Right cardiac atrium (tissue), 5 donors: ENCODE data around the gene METTL25B. TPM values are rescaled to one million over a fixed set of nuclear protein-coding genes. Genes with fewer than 3 reads are reported as not detected.
A peak's percentile ranks its signal among the peaks of the same experiment; 100 is the strongest.
"Not testable (repeated sequence)": the region's sequence is repeated elsewhere in the genome, so short reads cannot be mapped to it uniquely, and the experiment has no call there.

Experiments used
- ATAC-seq, 2 donors: fragments of 200-7000 bp; cut with Tn5 transposase; one replicate each; pipeline versions ENCODE4 v1.8.0 to v1.9.1; 2020; ENCODE audit warnings: moderate library complexity in 2 of 2, mild to moderate bottlenecking in 1 of 2
- DNase-seq, 3 donors: peaks; one replicate each; pipeline ENCODE4 v3.0.0-alpha.2; 2020
- H3K27ac ChIP-seq: one replicate; pipeline ENCODE4 v1.5.1; 2013; ENCODE audit warnings: mild to moderate bottlenecking, low read length, control low read depth, moderate library complexity
- H3K27me3 ChIP-seq: one replicate; pipeline ENCODE4 v1.6.1; 2013; ENCODE audit not compliant: control insufficient read depth, insufficient read depth
- H3K4me1 ChIP-seq: one replicate; pipeline ENCODE4 v1.6.1; 2013; ENCODE audit warnings: low read length; ENCODE audit not compliant: control insufficient read depth, insufficient read depth
- H3K4me3 ChIP-seq: one replicate; pipeline ENCODE4 v1.5.1; 2013; ENCODE audit warnings: low read length, control low read depth
- H3K9me3 ChIP-seq: one replicate; pipeline ENCODE4 v1.6.1; 2013; ENCODE audit warnings: low read length; ENCODE audit not compliant: control insufficient read depth
- WGBS: extraction: QIAGEN DNeasy Blood & Tissue Kit; methylation state at CpG from one replicate; pipeline ENCODE4 v1.1.7; 2013; 5-methylcytosine and 5-hydroxymethylcytosine counted together
- intact Hi-C, 4 donors: fragments of 100-400 bp; cut with DNase I; formaldehyde crosslinking; loops; one replicate each; pipeline versions ENCODE4 v1.11.0 to v1.14.0; 2022 to 2023
- polyA plus RNA-seq: library from polyadenylated mRNA; stranded (reverse); fragments of 200-250 nt; gene quantifications from one replicate; pipeline ENCODE4 v1.2.3, GENCODE V29; 2013
- total RNA-seq, 4 donors: library from RNA; stranded (reverse); fragmentation: NEBNext Ultra II Directional; extraction: Animal tissue kit (Norgen Biotek cat#: 25700); gene quantifications; one replicate each; pipeline ENCODE4 v1.2.1, GENCODE V29; 2021
- donor health status: healthy with polysubstance abuse.
- donor health status: DM: no; HTN: yes; CAD: no.
- donor health status: DM: no; HTN: no; CAD: no.
- donor health status: DM: no; HTN: yes; CAD: no; lungs with severe emphysema.
- donor health status: DM: yes; HTN: yes; CAD: no.

The METTL25B gene
- total and polyA plus RNA-seq, 5 donors, result 14.4 to 19.7 (median 17.7) TPM

DNA sequence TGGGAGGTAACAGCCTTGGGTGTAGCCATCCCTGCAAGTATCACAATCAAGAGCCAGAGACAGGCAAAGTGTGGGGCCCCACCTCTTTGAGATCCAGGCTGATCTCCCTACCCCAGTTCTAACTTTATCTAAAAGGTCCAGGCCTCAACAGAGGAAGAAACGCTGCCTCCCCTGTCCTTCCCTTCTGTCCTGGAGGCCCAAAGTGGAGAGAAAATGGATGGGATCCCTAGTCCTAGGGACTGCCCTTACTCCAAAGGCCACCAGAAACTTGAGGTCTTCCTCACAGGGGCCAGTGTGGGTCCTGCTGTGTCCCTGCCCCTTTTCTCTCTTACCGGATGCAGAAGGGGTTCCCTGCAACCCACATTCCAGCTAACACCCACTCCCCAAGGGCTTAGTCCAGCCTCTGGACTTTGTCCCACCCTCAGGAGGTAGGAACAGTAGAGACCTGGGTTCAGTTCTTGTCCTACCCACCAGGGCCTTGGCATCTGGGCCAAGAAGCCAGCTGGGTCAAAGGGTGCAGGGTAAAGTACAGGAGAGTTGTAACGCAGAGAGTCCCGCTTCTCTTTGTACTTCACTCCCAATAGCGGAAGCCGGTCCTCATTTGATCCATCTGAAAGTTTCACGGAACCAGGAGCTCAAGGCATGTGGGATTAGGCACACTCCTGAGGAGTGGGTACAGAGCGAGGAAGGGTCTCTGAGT is 21.3 kb downstream of the METTL25B start:
- ATAC-seq (no peak), DNase-seq (peak in 1 of 3 donors; percentile 57)
- intact Hi-C loops, result no loop called here
- 29% methylated on average over 8 of the region's 8 CpGs for WGBS
- no peaks in the 10 kb centered on the region for H3K9me3 ChIP-seq
- H3K27ac ChIP-seq, result peak overlapping the region; percentile 100
- no peaks in the 10 kb centered on the region for H3K27me3 ChIP-seq
- peak overlapping the region; percentile 89 for H3K4me3 ChIP-seq
- H3K4me1 ChIP-seq, result peaks cover 26% of the 10 kb centered on the region

DNA sequence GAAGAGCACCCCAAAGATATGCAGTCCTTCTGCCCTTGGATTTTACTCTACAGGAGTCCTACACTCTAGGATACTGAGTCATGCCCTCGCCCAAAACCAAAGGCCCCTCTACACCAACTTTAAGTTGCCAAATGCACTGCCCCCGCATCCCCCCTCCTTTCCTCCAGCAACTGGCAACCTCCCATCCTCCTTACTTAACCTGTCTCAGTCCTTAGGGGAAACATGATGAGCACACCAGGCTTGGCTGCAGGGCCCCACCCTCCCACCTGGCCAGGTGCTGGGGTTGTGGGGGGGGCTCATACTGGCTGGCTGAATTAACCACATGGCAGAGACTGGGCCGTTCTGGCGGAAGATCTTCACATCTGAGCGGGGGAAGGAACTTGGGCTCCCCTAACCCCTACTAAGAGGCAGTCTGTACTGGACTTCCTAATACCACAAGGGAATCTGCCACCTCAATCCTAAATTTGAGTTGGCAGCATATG is 22.0 kb downstream of the METTL25B start:
- intact Hi-C loops, result no loop called here
- Histone ChIP-seq H3K4me1 (peaks cover 26% of the 10 kb centered on the region), H3K9me3 (no peaks in the 10 kb centered on the region), H3K27ac (peak overlapping the region; percentile 100), H3K27me3 (no peaks in the 10 kb centered on the region), H3K4me3 (peak overlapping the region; percentile 89)
- ATAC-seq (no peak), DNase-seq (peak in 1 of 3 donors; percentile 30)
- 3% methylated on average over 5 of the region's 5 CpGs for WGBS

DNA sequence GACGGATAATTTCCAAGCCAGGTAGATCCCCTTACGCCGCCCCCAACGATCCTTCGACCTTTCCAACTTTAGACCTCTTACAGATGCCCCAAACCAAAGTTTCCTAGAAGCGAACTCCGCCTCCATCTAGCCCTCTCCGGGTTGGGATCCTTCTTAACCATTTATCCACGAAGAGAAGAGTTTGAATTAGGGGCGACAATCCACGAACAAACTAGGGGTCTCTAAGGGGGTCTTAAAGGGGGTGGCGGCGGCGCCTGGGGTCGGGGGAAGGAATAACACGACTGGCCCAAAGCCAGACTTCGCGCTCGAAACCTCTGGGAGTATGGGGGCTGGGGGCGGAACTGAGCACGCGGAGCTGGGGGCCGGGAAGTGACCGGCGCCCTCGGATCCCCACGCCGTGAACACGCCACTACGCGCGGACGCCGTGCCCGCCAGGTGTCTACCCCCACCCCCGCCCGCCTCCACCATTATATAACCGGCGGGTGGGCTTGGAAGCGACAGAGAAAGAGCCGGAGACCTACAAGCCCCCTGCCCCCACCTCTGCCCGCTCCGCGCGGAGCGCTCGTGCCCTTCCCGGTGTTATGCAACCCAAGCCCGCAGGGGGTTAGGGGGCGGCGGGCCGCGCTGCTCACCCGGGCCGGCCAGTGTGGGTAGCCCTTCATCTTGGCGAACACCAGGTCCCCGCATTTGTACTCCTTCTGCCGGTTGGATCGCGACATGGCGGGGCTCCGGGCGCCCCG is 22.6 kb downstream of the METTL25B start:
- Histone ChIP-seq H3K9me3 (no peaks in the 10 kb centered on the region), H3K4me1 (peaks cover 26% of the 10 kb centered on the region), H3K27ac (peak overlapping the region; percentile 100), H3K4me3 (peak overlapping the region; percentile 89), H3K27me3 (no peaks in the 10 kb centered on the region)
- ATAC-seq, result peak in 1 of 2 donors; percentile 5
- intact Hi-C loops, result no loop called here
- peak; percentile 66 to 88 (median 88) for DNase-seq
- whole genome bisulfite sequencing, result under 1% methylated on average over 64 of the region's 64 CpGs

GRCh38 chr1:156751451-156751756 is 23.1 kb downstream of the METTL25B start, which contains the start of gene HDGF:
HDGF (minus strand) TSS chr1:156751675; CDS start chr1:156751429, 246 bp downstream.
- ATAC-seq (no peak), DNase-seq (no peak)
- intact Hi-C loops, result no loop called here
- H3K9me3 ChIP-seq, result no peaks in the 10 kb centered on the region
- WGBS, result under 1% methylated on average over 48 of the region's 48 CpGs
- H3K4me3 ChIP-seq, result peak within 1 kb of the TSS; percentile 89
- H3K4me1 ChIP-seq, result peaks cover 23% of the 10 kb centered on the region
- peak within 1 kb of the TSS; percentile 100 for H3K27ac ChIP-seq
- H3K27me3 ChIP-seq, result no peaks in the 10 kb centered on the region

- DNase-seq (peak; percentile 98 to 99 (median 99)), ATAC-seq (peak; percentile 84 to 85)
- Histone ChIP-seq H3K27me3 (no peaks in the 10 kb centered on the region), H3K4me1 (peaks cover 22% of the 10 kb centered on the region), H3K27ac (peak overlapping the region; percentile 92), H3K4me3 (peak overlapping the region; percentile 89), H3K9me3 (no peaks in the 10 kb centered on the region)
- WGBS, result under 1% methylated on average over 68 of the region's 68 CpGs
- intact Hi-C loops, result no loop called here
Observed at GRCh38 chr1:156751757-156752481, 23.6 kb downstream of the METTL25B start.

- DNase-seq (no peak), ATAC-seq (no peak)
- Histone ChIP-seq H3K4me1 (peaks cover 18% of the 10 kb centered on the region), H3K4me3 (peak overlapping the region; percentile 89), H3K27me3 (no peaks in the 10 kb centered on the region), H3K27ac (peak overlapping the region; percentile 20), H3K9me3 (no peaks in the 10 kb centered on the region)
- intact Hi-C loops, result no loop called here
- 18% methylated on average over 1 of the region's 1 CpG for WGBS
Observed at GRCh38 chr1:156752843-156753482, 24.7 kb downstream of the METTL25B start.

GRCh38 chr1:156754219-156754618 is 25.9 kb downstream of the METTL25B start:
- no peak overlapping the region for H3K4me3 ChIP-seq
- WGBS, result 72% methylated on average over 8 of the region's 8 CpGs
- ATAC-seq, result no peak
- DNase-seq, result no peak
- peaks cover 10% of the 10 kb centered on the region for H3K4me1 ChIP-seq
- H3K9me3 ChIP-seq, result no peaks in the 10 kb centered on the region
- intact Hi-C loops, result no loop called here
- no peak overlapping the region for H3K27ac ChIP-seq
- H3K27me3 ChIP-seq, result no peaks in the 10 kb centered on the region

GRCh38 chr1:156755527-156755950 is 27.3 kb downstream of the METTL25B start:
- DNase-seq, result no peak

GRCh38 chr1:156756355-156756754 is 28.1 kb downstream of the METTL25B start:
- H3K9me3 ChIP-seq, result no peaks in the 10 kb centered on the region
- peaks cover 6% of the 10 kb centered on the region for H3K4me1 ChIP-seq
- H3K27me3 ChIP-seq, result no peaks in the 10 kb centered on the region
- no peak overlapping the region for H3K4me3 ChIP-seq
- WGBS, result 94% methylated on average over 1 of the region's 1 CpG
- no peak for ATAC-seq
- intact Hi-C loops, result no loop called here
- H3K27ac ChIP-seq, result no peak overlapping the region
- DNase-seq, result no peak

More at GRCh38 chr1:156755527-156755950, 27.3 kb downstream of the METTL25B start:
- H3K27ac ChIP-seq, result no peak overlapping the region
- intact Hi-C loops, result no loop called here
- WGBS, result 48% methylated on average over 5 of the region's 5 CpGs
- ATAC-seq, result no peak
- no peaks in the 10 kb centered on the region for H3K9me3 ChIP-seq
- peaks cover 6% of the 10 kb centered on the region for H3K4me1 ChIP-seq
- H3K27me3 ChIP-seq, result no peaks in the 10 kb centered on the region
- no peak overlapping the region for H3K4me3 ChIP-seq

- H3K27me3 ChIP-seq, H3K27ac ChIP-seq, H3K4me3 ChIP-seq, H3K4me1 ChIP-seq, ATAC-seq, H3K9me3 ChIP-seq, DNase-seq, intact Hi-C loops: not testable (repeated sequence)
- WGBS, result 92% methylated on average over 10 of the region's 10 CpGs
Observed at GRCh38 chr1:156757572-156758253, 29.4 kb downstream of the METTL25B start.
